ENCODE measurements around the gene UBE2V1. TPM values are rescaled to one million over a fixed set of nuclear protein-coding genes. Genes with fewer than 3 reads are reported as not detected.

Gene UBE2V1
- total RNA-seq, 2 experiments from 2014 or later = 57.3 to 143 TPM

DNA sequence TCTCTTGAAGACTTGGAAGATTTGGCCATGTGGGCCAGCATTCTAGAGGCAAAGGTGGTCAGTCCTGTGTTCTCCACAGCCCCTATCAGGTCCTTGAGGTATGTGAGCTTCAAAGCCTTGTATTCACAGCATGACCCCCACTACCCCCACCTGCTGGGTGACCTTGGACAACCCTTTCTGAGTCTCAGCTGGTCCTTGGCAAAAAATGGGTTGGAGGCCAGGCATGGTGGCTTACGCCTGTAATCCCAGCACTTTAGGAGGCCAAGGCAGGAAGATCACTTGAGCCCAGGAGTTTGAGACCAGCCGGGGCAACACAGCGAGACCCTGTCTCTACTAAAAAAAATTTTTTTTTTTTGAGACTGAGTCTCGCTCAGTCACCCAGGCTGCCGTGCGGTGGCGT lies 42.6 kb downstream of the UBE2V1 start:
- CTCF ChIA-PET (ENCODE audit: unreplicated experiment) = interaction anchor here (1.3 to 2.5 kb wide), 2 partner anchors 24 to 92 kb away, joined by 4 to 22 read pairs; no protein-coding TSS in a partner anchor
- no TSS peak for BruUV-seq (replicated peaks)
- POLR2A ChIA-PET = interaction anchor here (0.6 to 0.9 kb wide), 2 partner anchors 43 to 102 kb away, joined by 4 to 5 read pairs; no protein-coding TSS in a partner anchor
- Histone ChIP-seq H3K9me2 (ENCODE audit: insufficient read depth, low read length) (no peaks in the 10 kb centered on the region), H3K79me2 (ENCODE audit: insufficient read depth, low read depth, low read length) (no peaks in the 10 kb centered on the region), H3K27ac (ENCODE audit: low read depth, low read length, poor library complexity, severe bottlenecking) (no peak overlapping the region), H3K4me2 (ENCODE audit: low read length) (no peak overlapping the region), H3K9me3 (ENCODE audit: low read length) (no peaks in the 10 kb centered on the region), H3K36me3 (ENCODE audit: insufficient read depth, low read length) (no peaks in the 10 kb centered on the region), H2AFZ (ENCODE audit: low read length) (no peak overlapping the region), H4K20me1 (ENCODE audit: insufficient read depth, low read length) (no peaks in the 10 kb centered on the region), H3K4me3 (ENCODE audit: low read depth, low read length, poor library complexity, severe bottlenecking) (no peak overlapping the region), H3K4me1 (ENCODE audit: insufficient read depth, low read length, poor library complexity, severe bottlenecking) (peaks cover 7% of the 10 kb centered on the region)
- DNase-seq (ENCODE audit: low spot score) = peak; percentile 32
- TF ChIP-seq EZH2phosphoT487 (IDR thresholded peaks at IDR 0.05; ENCODE audit: borderline replicate concordance, low read depth, low read length) = no peak
- TF ChIP-seq, protein P1, sequence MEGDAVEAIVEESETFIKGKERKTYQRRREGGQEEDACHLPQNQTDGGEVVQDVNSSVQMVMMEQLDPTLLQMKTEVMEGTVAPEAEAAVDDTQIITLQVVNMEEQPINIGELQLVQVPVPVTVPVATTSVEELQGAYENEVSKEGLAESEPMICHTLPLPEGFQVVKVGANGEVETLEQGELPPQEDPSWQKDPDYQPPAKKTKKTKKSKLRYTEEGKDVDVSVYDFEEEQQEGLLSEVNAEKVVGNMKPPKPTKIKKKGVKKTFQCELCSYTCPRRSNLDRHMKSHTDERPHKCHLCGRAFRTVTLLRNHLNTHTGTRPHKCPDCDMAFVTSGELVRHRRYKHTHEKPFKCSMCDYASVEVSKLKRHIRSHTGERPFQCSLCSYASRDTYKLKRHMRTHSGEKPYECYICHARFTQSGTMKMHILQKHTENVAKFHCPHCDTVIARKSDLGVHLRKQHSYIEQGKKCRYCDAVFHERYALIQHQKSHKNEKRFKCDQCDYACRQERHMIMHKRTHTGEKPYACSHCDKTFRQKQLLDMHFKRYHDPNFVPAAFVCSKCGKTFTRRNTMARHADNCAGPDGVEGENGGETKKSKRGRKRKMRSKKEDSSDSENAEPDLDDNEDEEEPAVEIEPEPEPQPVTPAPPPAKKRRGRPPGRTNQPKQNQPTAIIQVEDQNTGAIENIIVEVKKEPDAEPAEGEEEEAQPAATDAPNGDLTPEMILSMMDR (conservative IDR thresholded peaks at IDR 0.05; ENCODE audit: low read length) = peak; percentile 39; the same call in 1 of the 2 replicates
- intact Hi-C loops (cut with micrococcal nuclease; ENCODE audit: unreplicated experiment) = loop anchor here (2.0 to 5.0 kb wide), 2 partner anchors 30 to 107 kb away; no protein-coding TSS in a partner anchor

DNA sequence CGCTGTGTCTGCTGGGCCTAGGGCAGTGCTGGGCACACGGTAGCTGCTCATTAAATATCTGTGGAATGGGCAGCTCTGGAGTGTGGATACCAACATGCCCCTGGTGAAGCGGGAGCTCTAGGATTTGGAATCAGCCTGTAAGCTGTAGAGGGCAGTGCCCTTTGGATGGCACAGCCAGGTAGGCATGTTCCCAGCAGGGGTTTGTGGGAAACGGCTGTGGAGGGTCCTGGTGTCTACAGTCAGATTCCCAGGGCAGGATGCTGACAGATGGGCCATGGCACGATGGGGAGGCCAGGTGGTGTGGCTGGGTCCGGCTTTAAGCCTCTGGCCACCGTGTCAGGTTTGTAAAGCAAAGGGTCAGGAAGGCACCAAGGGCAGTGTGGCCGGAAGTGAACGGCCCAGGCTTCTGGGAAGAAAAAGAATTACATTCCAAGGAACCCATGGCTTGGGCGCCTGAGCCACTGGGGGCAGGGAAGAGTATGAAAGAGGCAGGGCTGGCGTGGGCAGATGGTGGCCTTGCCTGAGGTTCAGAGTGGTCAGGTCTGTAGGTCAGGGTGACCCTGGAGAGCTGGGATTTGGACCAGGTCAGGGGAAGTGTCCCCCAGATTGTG lies 44.8 kb downstream of the UBE2V1 start:
- Histone ChIP-seq H4K20me1 (ENCODE audit: insufficient read depth, low read length) (no peaks in the 10 kb centered on the region), H3K27ac (ENCODE audit: low read depth, low read length, poor library complexity, severe bottlenecking) (no peak overlapping the region), H3K4me1 (ENCODE audit: insufficient read depth, low read length, poor library complexity, severe bottlenecking) (peaks cover 7% of the 10 kb centered on the region), H3K79me2 (ENCODE audit: insufficient read depth, low read depth, low read length) (no peaks in the 10 kb centered on the region), H3K4me3 (ENCODE audit: low read depth, low read length, poor library complexity, severe bottlenecking) (no peak overlapping the region), H3K4me2 (ENCODE audit: low read length) (no peak overlapping the region), H3K9me2 (ENCODE audit: insufficient read depth, low read length) (no peaks in the 10 kb centered on the region), H3K9me3 (ENCODE audit: low read length) (no peaks in the 10 kb centered on the region), H3K36me3 (ENCODE audit: insufficient read depth, low read length) (no peaks in the 10 kb centered on the region), H2AFZ (ENCODE audit: low read length) (no peak overlapping the region)
- no peak for DNase-seq (ENCODE audit: low spot score)
- BruUV-seq (replicated peaks) = no TSS peak
- CTCF ChIA-PET (ENCODE audit: unreplicated experiment) = interaction anchor here (0.8 kb wide), 1 partner anchor 98 kb away, joined by 3 read pairs; no protein-coding TSS in a partner anchor
- intact Hi-C loops (cut with micrococcal nuclease; ENCODE audit: unreplicated experiment) = no loop called here
- TF ChIP-seq, protein P1 (conservative IDR thresholded peaks at IDR 0.05; ENCODE audit: low read length) = no peak
- TF ChIP-seq EZH2phosphoT487 (IDR thresholded peaks at IDR 0.05; ENCODE audit: borderline replicate concordance, low read depth, low read length) = no peak
- POLR2A ChIA-PET = interaction anchor here (0.5 to 0.6 kb wide), 2 partner anchors 74 to 804 kb away, joined by 3 to 6 read pairs; no protein-coding TSS in a partner anchor

DNA sequence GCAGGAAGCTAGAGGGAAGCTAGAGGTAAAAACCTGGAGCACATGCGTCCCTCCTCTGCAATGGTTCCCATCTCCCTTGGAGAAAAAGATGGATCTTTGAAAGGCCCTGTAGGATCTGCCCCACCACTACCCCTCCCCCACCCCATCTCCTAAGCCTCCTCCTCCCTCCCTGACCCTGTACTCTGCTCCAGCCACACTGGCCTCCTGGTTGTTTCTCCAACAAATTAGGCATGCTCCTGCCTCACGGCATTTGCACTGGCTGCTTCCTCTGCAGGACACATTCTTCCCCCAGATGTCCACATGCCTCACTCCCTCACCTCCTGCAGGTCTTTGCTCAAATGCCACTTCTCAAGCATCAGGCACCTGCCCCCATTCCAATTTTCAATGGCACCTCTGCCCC lies 45.5 kb downstream of the UBE2V1 start:
- H3K79me2 ChIP-seq (ENCODE audit: insufficient read depth, low read depth, low read length) = no peaks in the 10 kb centered on the region

More for the DNA sequence above, 45.5 kb downstream of the UBE2V1 start:
- TF ChIP-seq, protein P1 (conservative IDR thresholded peaks at IDR 0.05; ENCODE audit: low read length) = no peak
- no peak for TF ChIP-seq EZH2phosphoT487 (IDR thresholded peaks at IDR 0.05; ENCODE audit: borderline replicate concordance, low read depth, low read length)
- Histone ChIP-seq H3K4me1 (ENCODE audit: insufficient read depth, low read length, poor library complexity, severe bottlenecking) (peaks cover 7% of the 10 kb centered on the region), H3K4me2 (ENCODE audit: low read length) (no peak overlapping the region), H3K36me3 (ENCODE audit: insufficient read depth, low read length) (no peaks in the 10 kb centered on the region), H4K20me1 (ENCODE audit: insufficient read depth, low read length) (no peaks in the 10 kb centered on the region), H3K27ac (ENCODE audit: low read depth, low read length, poor library complexity, severe bottlenecking) (no peak overlapping the region), H3K4me3 (ENCODE audit: low read depth, low read length, poor library complexity, severe bottlenecking) (no peak overlapping the region), H3K9me3 (ENCODE audit: low read length) (no peaks in the 10 kb centered on the region), H3K9me2 (ENCODE audit: insufficient read depth, low read length) (no peaks in the 10 kb centered on the region), H2AFZ (ENCODE audit: low read length) (no peak overlapping the region)
- DNase-seq (ENCODE audit: low spot score) = no peak
- ChIA-PET CTCF (ENCODE audit: unreplicated experiment) (no interaction called here), POLR2A (no interaction called here)
- no TSS peak for BruUV-seq (replicated peaks)
- intact Hi-C loops (cut with micrococcal nuclease; ENCODE audit: unreplicated experiment) = no loop called here
